Progenitor cell of endocrine pancreas (in vitro differentiated cells): Measurements from ENCODE around the gene CYP20A1. TPM values are rescaled to one million over a fixed set of nuclear protein-coding genes. Genes with fewer than 3 reads are reported as not detected.
"Not testable (repeated sequence)": the region's sequence is repeated elsewhere in the genome, so short reads cannot be mapped to it uniquely, and the experiment has no call there.

ENCODE experiments used
- DNase-seq: peaks from one replicate; pipeline ENCODE4 v3.0.0; 2021; ENCODE audit warnings: low spot score; ENCODE audit not compliant: unreplicated experiment
- H3K27ac Mint-ChIP-seq: 2 replicates; pipeline ENCODE4 v1.8.0; 2021; ENCODE audit warnings: mild to moderate bottlenecking, moderate library complexity, mixed read lengths
- H3K27me3 Mint-ChIP-seq: 2 replicates; pipeline ENCODE4 v1.8.0; 2021; ENCODE audit warnings: mixed read lengths
- H3K36me3 Mint-ChIP-seq: 2 replicates; pipeline ENCODE4 v1.8.0; 2022; ENCODE audit warnings: mixed read lengths; ENCODE audit not compliant: insufficient read depth
- H3K4me1 Mint-ChIP-seq: 2 replicates; pipeline ENCODE4 v1.8.0; 2021; ENCODE audit warnings: low read depth, mixed read lengths
- H3K4me3 Mint-ChIP-seq: 2 replicates; pipeline ENCODE4 v1.8.0; 2021; ENCODE audit warnings: low read depth, mild to moderate bottlenecking, moderate library complexity, mixed read lengths
- H3K9me3 Mint-ChIP-seq: 2 replicates; pipeline ENCODE4 v1.8.0; 2021; ENCODE audit warnings: low read depth, mixed read lengths
- CTCF ChIP-seq: fragments of 200-600 bp; sonication (generic); IDR thresholded peaks from one replicate; pipeline ENCODE4 v1.5.0; 2021; ENCODE audit warnings: antibody characterized with exemption, mild to moderate bottlenecking; ENCODE audit not compliant: unreplicated experiment
- long read RNA-seq: library from polyadenylated mRNA; unstranded; transcript quantifications from one replicate; pipeline ENCODE4 v2.0.0, GENCODE V29; 2020
- total RNA-seq: library from RNA; stranded (reverse); gene quantifications from 2 replicates; pipeline ENCODE4 v1.2.1, GENCODE V29; 2021

CYP20A1 gene, protein sequence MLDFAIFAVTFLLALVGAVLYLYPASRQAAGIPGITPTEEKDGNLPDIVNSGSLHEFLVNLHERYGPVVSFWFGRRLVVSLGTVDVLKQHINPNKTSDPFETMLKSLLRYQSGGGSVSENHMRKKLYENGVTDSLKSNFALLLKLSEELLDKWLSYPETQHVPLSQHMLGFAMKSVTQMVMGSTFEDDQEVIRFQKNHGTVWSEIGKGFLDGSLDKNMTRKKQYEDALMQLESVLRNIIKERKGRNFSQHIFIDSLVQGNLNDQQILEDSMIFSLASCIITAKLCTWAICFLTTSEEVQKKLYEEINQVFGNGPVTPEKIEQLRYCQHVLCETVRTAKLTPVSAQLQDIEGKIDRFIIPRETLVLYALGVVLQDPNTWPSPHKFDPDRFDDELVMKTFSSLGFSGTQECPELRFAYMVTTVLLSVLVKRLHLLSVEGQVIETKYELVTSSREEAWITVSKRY
- 25.1 and 25.4 TPM in 2 replicates for total RNA-seq
- long read RNA-seq, transcript CYP20A1-206 (12 exons, 1,730 nt): minor isoform, 5 of 84 reads
- long read RNA-seq, transcript CYP20A1-207 (11 exons, 1,359 nt): minor isoform, 6 of 84 reads
- long read RNA-seq, transcript CYP20A1-201 (13 exons, 1,949 nt): major isoform, 46 of 84 reads
- long read RNA-seq, partial matches to known transcripts: 3 of 84 reads
- long read RNA-seq, other reads (novel, unspliced or antisense): 22 of 84 reads

DNA sequence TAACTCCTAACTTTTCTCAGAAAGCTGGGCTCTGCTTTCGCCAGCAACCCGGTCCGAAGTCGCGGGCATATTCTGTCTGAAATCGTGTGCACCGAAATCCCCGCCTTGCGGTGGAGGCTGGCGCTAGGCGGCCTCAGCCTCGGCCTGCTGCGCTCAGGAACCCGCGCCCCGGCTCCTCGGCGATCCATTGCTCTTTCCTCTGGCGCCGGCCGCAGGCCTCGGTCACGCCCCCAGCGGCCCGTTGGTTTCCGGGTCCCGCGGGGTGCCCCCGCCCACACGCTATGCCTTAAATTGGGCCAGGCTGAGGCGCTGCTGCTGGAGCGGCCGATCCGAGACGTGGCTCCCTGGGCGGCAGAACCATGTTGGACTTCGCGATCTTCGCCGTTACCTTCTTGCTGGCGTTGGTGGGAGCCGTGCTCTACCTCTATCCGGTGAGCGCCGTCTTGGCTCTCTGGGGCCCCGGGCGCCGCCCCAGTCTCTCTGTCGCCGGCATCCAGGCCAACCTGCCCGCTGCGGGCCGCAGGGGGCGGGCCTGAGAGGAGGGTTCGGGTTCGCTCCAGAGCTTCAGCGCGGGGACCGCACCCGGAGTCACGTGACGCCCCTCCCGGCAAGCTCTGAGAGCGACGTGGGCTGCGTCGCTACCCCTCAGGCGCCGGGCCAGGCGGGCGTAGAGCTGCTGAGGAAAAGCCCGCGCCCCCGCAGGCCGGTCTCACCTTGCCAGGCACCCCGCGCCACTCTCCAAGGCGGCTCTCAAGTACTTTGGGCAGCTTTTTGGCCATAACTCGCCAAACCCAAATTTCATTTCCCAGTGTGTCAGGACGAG, at the start of gene CYP20A1:
CYP20A1 (plus strand) TSS at position 315 of the 823 bp plus-strand sequence; CDS start at position 360, 45 bp downstream.
- Mint-ChIP-seq H3K4me1 (peaks cover 10% of the 10 kb centered on the region), H3K27ac (peak within 1 kb of the TSS; percentile 98), H3K9me3 (no peaks in the 10 kb centered on the region), H3K4me3 (peak within 1 kb of the TSS; percentile 97), H3K27me3 (no peaks in the 10 kb centered on the region), H3K36me3 (peaks cover 10% of the 10 kb centered on the region)
- peak; percentile 92 for DNase-seq
- TF ChIP-seq CTCF: peak; percentile 46

- not testable (repeated sequence) for H3K4me3 Mint-ChIP-seq, H3K27me3 Mint-ChIP-seq, H3K9me3 Mint-ChIP-seq, H3K27ac Mint-ChIP-seq, DNase-seq, H3K4me1 Mint-ChIP-seq
- peaks cover 20% of the 10 kb centered on the region for H3K36me3 Mint-ChIP-seq
These were observed 48.3 kb upstream of the CYP20A1 start for GRCh38 chr2:203190547-203190946.

DNA sequence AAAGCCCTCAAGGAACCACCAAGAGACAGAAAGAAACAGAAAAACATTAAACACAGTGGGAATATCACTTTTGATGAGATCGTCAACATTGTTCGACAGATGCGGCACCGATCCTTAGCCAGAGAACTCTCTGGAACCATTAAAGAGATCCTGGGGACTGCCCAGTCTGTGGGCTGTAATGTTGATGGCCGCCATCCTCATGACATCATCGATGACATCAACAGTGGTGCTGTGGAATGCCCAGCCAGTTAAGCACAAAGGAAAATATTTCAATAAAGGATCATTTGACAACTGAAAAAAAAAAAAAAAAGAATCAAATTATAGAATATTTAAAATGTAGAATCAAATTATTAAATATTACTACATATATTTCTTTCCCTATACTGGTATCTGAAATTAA, 47.8 kb upstream of the CYP20A1 start:
- H3K4me1 Mint-ChIP-seq, H3K27ac Mint-ChIP-seq, H3K9me3 Mint-ChIP-seq, H3K4me3 Mint-ChIP-seq, DNase-seq, H3K27me3 Mint-ChIP-seq: not testable (repeated sequence)
- peaks cover 15% of the 10 kb centered on the region for H3K36me3 Mint-ChIP-seq

DNA sequence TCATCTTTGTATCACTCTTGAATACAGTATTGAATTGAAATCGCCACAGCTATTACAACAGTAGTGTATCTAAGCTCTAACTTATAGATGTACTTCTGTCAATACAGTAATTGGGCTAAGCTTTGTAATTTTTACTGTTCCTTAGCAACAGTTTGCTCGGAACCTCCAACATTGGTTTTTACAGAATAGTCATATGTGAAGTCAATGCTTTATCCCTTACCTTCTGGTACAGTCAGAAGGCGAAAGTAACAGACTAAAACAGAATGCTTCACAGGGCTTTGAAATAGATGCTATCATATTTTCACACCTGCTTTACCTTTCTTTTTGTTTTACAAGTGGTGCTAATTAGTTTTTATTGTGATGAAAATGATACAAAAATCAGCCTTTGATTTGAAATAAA, 46.9 kb upstream of the CYP20A1 start:
- no peak overlapping the region for H3K4me3 Mint-ChIP-seq
- H3K27ac Mint-ChIP-seq: no peak overlapping the region
- DNase-seq: no peak
- no peak for TF ChIP-seq CTCF
- H3K9me3 Mint-ChIP-seq: no peaks in the 10 kb centered on the region
- H3K4me1 Mint-ChIP-seq: peaks cover 1% of the 10 kb centered on the region
- H3K36me3 Mint-ChIP-seq: peaks cover 13% of the 10 kb centered on the region
- H3K27me3 Mint-ChIP-seq: no peaks in the 10 kb centered on the region

GRCh38 chr2:203195331-203196036, 43.3 kb upstream of the CYP20A1 start:
- no peak for TF ChIP-seq CTCF
- DNase-seq: no peak
- Mint-ChIP-seq H3K9me3 (no peaks in the 10 kb centered on the region), H3K4me3 (no peak overlapping the region), H3K36me3 (peaks cover 6% of the 10 kb centered on the region), H3K4me1 (no peaks in the 10 kb centered on the region), H3K27ac (no peak overlapping the region), H3K27me3 (no peaks in the 10 kb centered on the region)

DNA sequence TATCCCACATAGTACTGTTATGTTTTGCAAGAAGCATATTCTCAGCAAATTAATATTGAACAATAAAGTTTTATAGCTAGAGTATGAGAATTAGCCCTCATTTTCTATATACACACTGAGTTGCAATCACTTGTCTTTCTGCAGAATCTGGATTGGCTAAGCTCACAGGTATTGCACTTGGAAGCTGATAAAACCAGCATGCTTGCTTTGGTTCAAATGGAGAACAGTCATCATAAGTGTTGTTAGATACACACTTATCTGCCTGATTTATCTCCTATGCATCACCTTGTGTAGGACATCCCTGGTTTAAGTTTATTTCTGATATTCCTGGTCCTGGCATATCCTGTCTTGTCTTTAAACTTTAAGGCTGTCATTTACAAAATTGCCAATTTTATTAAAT, 38.0 kb upstream of the CYP20A1 start:
- H3K27me3 Mint-ChIP-seq: no peaks in the 10 kb centered on the region

More for the DNA sequence above, 38.0 kb upstream of the CYP20A1 start:
- peaks cover under 1% of the 10 kb centered on the region for H3K9me3 Mint-ChIP-seq
- no peak overlapping the region for H3K27ac Mint-ChIP-seq
- DNase-seq: no peak
- no peak for TF ChIP-seq CTCF
- no peak overlapping the region for H3K4me3 Mint-ChIP-seq
- H3K4me1 Mint-ChIP-seq: no peaks in the 10 kb centered on the region
- peaks cover 9% of the 10 kb centered on the region for H3K36me3 Mint-ChIP-seq
